Activated CD4-positive, alpha-beta T cell treated with anti-CD3 and anti-CD28 coated beads for 48 hours (primary cell): ENCODE data around the gene KIF26B.

Experiments
- DNase-seq: peaks from one replicate; pipeline ENCODE4 v3.0.0-alpha.2; 2020

Gene KIF26B

DNA sequence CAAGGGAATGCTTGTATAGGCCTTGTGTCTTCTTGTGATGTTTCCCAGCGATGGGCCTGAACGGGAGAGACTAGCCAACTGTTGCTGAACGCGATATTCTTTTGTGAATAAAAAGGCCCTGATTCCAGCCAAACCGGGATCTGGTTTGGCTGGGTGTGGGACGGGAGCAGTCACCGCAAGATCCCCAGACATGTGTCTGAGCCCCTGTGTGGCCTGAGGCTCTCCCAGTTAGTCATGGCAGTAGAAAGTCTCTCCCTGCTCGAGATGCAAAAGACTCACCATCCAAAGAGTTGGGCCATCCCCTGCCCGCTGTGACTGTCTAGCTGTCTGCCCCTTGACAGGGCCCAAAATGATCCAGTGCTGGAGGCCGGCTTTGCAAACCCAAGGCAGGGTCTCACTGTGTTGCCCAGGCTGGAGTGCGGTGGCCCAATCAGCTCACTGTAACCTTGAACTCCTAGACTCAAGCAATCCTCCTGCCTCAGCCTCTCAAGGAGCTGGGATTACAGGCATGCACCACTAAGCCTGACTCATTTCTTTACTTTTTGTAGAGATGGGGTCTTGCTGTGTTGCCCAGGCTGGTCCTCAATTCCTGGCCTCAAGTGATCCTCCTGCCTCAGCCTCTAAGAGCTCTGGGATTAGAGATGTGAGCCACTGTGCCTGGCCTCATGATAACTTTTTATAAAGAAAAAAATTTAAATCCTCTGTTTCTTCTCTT, 56.4 kb downstream of the KIF26B start:
- DNase-seq = no peak

DNA sequence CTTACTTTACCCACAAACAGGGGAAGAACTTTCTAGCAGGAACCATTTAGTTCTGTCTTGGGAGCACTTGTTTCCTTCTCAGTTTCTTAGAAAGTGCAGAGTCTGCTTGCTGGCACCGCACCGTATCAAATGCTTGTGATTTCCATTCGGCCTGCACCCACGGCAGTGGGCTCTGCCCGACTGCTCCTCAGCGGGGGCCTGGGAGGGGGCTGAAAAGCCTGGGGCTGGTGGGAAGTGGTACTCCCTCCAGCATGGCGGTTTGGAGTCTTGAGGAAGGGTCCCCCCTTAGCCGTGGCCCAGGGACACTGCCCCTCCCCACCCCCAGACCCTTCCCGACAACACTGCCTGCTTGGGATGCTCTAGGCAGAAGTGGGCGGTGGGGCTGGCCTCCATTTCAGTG, 57.0 kb downstream of the KIF26B start:
- no peak for DNase-seq

DNA sequence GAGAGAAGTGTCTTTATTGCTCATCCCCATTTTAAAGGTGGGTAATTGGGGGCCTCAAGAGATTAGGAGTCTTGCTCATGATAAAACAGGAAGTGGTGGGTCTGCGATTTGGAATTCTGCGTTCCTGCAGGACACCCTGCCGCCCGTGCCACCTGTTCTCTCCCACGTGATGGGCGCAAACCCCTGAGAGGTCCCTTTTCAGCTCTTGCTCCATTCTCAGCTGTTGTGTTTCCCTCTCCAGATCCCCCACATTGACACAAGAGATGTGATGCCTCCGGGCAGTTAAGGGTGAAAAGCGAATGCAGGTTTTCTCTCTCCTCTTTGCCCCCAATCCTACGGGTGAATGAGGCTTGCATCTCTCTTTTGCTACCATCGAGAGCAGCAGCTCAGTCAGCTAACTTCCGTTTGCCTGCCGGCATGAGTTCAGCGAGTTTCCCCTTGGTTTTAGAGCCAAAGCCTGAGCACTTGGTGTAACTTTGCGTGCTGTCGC, 57.5 kb downstream of the KIF26B start:
- DNase-seq = no peak

DNA sequence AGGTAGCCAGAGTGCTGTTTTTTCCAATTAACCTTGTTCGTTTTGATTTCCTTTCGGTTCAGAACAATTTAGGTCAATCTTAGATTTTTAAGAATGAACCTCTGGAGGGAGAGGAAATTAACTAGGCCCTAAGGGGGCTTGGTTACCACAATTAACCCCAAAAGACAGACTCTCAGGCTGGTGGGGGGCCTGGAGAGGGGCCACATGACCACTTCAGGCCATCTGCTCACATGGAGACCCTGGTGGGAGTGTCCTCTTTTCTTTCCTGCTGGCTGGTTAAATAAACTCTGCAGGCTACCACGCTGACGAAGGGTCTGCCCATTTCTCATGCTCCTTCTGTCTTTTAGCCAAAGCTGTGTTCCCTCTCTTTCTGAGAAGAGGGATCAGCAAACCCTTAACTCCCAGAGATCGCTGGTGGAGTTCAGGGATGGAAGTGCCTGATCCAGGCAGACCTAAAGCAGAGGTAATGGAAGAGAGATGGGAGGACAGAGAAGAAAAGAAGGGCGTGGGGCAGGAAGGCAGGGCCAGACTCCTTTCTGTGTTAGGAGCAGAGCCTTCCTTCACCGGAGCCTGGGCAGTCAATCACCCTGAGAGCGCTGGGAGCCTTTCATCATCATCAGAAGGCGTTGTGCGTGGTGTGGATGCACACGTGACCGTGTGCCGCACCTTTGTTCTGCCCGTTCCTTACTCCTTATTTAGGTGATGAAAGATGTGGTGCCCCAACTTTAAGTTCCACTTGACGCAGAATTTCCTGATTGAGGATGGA, 58.5 kb downstream of the KIF26B start:
- no peak for DNase-seq

DNA sequence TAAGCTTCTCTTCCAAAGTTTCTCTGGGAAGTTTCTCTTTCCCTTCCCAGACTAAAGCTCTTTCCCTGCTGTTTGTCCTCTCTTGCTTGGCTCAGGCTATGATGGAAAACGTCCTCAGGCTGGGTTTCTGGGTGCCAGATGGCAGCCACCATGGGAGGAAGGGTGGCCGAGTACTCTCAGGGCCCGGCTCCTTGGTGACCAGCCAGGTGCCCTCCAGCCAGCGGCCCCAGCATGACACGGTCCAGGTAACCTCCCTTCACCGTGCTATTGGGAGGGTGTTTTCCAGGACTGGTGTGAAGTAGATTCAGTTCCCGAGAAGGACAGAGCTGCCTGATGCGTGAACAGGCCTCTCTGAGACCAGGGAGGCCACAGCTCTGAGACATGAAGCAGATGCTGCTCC, 60.3 kb downstream of the KIF26B start:
- DNase-seq = no peak

DNA sequence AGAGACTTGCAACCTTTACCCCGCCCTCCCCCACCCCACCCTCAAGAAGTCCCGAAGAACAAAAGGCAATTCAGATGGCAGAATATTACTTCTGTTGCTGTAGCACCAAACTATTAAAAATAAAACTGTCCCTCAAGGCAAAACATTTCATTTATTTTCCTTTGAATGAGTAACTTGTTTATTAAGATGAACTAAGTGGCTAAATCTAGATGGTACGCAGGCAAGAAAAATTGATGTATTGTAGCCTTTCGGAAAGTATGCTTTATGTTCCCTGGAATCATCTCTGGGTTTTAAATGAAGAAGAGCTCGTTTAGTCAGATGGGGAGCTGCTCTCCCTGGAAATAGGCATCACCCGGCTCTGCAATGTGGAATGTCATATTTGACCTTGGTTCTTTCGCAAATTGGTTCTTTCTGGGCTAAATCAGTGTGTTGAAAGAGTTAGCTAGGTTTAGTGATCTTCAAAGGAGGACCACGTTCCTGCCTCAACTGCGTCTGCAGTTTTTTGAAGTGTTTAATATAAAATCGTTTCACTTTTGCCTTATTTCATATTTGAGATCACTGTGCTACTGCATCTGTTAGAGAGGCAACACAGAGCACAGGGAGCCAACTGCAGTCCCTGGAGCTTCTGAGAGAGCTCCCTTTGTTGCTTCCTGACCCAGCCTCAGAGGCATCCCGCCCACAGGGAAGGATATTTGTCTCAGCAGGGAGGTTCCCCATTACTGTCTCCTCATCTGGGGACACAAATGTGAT, 61.8 kb downstream of the KIF26B start:
- DNase-seq = no peak

DNA sequence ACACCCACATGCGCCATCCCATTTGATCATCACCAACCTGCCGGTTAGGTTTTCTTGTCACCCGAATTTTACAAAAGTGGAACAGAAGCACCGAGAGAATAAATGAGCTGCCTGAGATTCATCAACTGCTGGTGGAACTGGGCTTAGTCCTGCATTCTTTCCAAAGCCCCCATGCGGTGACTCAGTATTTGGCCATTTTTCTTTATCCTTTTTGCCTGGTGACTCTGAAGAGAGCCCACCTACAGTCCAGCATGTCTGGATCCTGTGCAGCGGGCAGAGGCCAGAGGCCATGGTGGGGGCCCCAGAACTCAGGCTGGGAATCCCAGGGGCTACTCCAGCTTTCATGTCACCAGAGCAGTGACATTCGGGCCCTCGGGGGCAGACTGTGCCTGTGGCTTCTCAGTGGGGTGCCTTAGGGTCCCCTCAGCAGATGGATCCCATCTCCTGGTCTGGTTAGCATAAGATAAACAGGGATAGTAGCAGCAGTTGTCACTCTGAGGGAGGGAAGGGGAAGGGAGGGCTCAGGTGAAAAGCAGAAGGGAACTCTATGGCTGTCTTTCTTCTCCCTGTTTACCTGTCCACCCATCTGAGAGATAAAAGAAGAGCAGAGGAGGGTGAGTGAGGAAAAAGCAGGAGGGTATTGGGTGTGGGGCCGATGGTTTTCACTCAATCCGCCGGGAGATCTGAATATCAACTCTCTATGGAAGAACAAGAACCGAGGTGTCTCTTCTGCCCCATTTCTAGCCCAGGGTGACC, 63.2 kb downstream of the KIF26B start:
- DNase-seq = no peak

DNA sequence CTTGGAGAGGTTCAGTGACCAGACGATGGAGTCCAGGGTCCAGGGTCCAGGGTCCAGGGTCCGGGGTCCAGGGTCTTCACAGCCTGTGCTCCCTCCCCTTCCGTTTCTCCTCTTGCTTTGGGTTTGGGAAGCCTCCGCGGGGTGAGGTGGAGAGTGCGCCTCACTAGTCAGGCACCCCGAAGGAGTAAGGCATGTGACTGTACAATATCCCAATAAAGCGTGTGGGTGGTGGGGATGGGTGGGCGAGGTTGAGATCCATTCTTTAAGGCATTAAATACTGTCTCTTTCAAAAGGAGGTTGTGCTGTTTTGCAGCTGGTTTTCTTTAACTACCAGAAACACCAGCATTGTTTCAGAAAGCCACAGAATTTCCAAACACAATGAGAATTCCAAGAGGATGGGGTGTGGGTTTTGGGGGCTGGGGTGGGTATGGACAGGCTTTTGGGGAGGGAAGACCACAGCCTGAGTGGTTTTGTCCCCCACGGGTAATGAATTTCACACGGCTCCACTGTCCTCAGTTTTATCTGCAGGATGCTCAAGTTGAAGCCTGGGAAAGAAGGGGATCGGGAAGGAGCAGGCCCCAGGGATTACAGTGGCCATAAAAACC, 65.7 kb downstream of the KIF26B start:
- DNase-seq = no peak

DNA sequence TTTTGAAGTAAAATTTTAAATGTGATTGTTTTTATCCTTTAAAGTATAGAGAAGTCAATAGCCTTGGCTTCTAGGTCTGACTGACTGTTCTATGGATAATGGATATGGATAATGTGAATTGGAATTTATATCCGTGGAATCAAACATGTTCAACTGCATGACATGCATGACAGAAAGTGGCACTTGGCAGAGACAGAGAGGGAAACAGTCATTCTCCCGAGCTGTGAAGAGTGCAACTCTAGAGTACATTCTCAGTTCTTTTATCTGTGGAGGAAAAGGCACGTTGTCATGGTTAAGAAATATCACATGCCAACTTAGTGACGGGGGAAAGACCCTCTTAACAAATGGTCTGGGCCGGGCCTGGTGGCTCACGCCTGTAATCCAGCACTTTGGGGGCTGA, 67.0 kb downstream of the KIF26B start:
- no peak for DNase-seq

DNA sequence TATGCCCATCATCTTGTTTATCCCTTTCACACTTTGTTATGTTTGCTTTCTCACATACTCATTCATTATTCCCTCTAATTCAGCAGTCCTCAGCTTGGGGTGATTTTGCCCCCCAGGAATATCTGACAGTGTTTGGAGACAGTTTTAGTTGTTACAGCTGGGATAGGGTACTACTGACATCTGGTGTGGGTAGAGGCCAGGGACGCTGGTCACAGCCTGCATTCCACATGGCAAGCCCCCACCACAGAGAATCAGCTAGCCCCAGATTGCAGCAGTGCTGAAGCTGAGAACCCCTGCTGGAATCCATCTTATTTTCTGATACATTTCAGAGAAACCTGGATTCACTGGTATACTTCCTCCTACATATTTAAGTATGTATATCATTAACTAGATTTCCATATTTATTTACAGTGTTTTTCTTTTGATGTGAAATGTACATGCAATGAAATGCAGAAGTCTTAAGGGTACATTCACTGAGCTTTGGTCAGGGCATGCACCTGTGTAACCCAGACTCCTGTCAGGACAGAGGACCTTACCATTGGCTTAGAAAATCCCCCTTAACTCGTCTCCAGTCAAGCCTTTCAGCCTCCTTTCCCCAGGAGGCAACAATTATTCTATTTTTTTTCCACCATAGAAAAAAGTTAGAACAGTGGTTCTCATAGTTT, 68.3 kb downstream of the KIF26B start:
- no peak for DNase-seq

DNA sequence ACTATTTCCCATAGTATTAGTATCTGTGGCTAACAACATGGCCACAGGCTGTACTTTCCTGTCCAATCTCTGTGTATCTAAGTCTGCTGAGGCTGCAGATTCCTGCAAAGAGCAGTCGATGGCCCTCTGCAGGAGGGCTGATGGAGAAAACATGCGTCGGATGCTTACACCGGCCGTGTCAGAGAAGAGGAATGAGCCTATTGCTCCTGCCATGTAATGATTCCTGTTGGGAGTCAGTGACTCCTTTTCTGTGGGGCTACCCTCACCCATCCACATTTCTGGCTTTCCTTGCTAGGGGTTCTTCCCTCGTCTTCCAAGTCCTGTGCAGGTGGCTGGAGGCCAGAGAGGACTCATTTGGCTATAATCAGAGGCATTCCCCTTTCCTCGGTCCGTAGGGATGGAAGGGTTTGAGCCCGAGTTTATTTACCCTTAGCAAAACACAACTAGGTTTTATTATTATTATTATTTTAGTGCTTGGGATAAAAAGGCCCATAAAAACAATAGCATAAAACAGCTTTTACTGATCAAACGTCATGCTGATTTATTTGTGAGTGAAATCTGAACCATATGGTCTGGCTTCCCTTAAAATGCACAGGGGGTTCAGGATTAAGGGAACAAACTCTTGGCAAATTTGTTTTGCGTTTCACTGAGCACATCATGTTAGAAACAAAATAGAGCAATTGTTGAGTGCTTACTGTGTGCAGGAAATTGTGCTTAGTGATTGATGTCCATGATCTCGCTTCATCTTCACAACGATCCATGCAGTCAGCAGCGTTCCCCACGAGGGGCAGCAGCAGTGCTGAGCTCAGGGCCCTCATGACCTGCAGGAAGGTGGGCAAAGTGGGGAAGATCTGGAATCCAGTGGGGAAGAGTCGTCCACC, 70.8 kb downstream of the KIF26B start:
- DNase-seq = no peak

DNA sequence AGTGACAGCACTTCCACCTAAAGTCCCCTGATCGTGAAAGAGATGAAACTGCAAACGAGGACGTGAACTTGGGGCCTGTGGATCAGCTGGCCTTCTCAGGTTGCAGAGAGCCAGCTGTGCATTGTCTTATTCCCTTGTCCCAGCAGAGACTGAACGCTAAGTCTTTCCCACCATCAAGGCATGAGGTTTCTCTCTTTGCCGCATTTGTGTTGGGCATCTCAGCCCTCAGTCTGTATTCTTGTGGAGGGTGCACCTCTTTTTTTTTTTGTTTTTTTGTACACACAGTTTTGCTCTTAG, 71.4 kb downstream of the KIF26B start:
- DNase-seq = no peak

DNA sequence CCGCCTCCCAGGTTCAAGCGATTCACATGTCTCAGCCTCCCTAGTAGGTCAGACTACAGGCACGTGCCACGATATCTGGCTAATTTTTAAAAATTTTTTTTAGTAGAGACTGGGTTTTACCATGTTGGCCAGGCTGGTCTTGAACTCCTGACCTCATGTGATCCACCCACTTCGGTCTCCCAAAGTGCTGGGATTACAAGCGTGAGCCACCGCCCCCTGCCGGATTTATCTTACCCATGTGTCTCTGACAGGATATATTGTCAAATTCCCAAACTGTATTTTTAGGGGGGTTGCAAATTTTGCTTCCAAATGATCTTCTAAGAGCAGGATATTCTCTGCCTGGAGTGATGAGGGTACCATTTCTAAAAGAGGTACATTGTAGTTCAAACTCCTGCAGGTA, 74.3 kb downstream of the KIF26B start:
- DNase-seq = no peak

DNA sequence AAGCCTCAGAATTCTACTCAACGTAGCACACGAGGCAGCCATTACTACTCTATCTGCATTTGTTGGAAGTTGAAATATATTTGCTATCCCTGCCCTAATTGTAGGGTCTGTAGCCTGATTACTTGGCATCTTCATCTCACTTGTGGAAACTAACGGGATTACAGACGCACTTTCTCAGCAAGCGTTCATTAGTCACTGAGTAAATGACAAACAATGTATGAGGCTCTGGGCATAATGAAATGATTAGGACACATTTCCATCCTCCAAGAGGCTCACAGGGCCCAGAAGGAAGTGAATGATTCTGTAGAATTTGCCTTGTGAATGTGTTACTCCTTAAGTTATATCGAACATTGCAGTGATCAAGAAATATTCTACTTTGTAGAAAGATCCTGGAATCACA, 78.1 kb downstream of the KIF26B start:
- no peak for DNase-seq

DNA sequence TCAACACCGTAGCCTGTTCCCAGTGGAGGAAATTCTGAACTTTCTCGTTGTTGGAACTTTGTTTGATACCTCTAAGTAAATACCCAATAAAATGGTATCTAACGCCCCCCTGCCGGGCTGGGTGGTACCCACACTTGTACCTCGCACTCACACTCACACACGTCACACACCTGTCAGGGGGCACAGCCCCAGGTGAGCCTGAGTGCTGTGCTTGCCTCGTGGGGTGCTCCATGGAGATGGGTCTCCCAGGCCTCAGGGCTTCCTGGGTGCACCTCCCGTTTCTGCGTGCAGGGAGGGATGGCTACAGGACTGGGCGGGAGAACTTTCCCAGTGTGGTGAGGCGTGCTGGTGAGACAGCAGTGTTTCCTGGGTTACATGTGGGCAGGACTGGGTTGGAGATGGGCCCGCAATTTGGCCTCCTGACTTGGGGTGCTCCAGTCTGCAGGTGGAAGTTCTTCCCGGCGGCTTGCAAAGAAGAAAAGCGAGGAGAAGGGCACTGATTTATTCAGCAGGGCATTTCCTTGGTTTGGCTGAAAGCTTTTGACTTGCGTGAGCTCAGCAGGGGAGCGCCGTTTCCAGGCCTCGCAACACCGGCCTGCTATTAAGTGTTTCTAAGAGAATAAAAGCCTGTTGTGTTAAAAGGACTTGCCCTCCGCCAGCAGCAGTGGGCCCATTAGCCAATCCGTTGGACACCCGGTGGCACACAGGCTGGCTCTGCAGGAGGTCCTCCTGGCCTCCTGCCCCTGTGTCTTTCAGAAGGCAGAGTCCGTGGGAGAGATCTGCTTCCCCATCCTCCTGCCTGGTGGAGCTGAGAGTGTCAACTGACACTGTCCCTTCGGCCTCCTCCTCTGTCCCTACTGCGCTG, 79.7 kb downstream of the KIF26B start:
- no peak for DNase-seq

DNA sequence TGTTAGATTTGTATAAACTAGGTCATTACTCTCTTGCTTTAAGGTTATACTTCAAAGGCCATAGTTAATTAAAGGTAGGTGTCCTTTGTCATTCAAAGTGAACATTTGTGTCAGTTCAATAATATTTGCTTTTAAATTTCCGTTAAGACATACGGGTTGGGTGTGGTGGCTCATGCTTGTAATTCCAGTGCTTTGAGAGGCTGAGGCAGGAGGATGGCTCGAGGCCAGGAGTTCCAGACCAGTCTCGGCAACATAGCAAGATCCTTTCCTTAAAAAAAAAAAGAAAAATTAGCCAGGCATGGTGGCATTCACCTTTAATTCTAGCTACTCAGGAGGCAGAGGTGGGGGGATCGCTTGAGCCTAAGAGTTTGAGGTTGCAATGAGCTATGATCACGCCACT, 80.4 kb downstream of the KIF26B start:
- DNase-seq = no peak

DNA sequence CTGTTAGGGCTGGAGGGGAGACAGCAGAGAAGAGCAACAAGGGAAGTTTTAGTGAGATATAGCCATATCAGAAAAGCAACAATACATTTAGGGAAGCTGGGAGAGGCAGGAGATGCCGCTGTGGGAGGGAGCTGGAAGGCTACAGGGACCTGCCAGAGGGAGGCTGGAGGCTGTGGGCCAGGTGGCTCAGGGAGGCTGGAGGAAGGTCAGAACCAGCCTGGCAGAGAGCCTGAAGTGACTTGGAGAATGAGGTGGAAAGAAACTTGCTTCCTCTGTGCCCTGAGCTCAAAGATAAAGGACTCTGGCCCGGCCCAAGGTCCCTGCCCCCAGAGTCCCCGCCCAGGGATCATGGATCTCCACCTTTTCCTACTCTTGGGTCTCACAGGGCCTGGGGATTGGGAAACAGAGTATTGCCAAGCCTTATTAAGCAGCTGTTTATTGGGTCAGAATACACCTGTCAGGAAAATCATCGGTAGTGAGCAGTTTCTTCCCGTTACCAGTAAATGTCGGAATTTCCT, 85.9 kb downstream of the KIF26B start:
- DNase-seq = no peak

DNA sequence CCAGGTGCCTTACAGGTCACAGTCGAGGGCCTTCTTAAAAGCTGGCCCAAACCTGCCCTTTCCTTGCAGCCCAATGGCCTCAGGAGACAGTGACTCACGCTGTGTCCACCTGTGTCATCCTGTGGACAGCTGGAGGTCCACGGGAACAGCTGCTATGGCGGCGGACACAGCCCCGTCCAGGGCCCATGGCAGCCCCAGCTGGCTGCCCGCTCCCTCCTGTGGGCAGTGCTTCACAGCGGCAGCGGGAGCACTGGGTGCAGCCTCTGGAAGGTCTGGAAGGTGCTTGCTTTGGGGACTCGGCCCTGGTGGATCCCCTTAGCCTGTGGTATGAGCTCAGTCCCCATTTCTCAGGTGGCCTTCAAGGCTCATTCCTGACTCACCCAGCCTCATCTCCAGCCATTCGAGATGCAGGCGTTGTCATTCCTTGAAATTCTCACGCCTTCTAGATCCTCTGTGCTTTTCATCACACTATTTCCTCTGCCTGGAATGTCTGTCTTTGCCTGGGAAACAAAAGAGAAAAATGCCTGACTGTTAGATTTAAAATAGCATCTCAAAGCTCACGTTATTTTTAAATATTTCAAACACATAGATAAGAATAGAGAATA, 86.8 kb downstream of the KIF26B start:
- DNase-seq = no peak

DNA sequence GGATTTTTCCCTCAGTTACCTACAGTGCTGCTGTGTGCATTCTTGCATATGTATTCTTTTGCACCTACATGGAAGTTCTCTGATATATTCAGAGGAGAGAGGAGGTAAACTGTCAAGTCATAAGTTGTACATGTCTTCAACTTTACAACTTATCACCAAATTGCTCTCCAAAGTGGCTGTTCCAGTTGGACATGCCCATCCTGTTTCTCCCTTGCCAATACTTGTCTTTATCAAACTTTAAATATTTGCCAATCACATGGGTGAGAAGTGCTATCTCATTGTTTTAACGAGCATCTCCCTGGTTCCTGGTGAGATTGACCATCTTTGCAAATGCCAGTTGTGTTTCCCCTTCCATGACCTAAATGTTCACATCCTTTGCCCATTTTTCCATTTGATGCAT, 88.2 kb downstream of the KIF26B start:
- no peak for DNase-seq
